ENCODE data around the gene NCKAP5. TPM values are rescaled to one million over a fixed set of nuclear protein-coding genes. Genes with fewer than 3 reads are reported as not detected.

NCKAP5 gene
- total and polyA plus RNA-seq, 7 donors: 0.03 to 1.2 (median 0.22) TPM

DNA sequence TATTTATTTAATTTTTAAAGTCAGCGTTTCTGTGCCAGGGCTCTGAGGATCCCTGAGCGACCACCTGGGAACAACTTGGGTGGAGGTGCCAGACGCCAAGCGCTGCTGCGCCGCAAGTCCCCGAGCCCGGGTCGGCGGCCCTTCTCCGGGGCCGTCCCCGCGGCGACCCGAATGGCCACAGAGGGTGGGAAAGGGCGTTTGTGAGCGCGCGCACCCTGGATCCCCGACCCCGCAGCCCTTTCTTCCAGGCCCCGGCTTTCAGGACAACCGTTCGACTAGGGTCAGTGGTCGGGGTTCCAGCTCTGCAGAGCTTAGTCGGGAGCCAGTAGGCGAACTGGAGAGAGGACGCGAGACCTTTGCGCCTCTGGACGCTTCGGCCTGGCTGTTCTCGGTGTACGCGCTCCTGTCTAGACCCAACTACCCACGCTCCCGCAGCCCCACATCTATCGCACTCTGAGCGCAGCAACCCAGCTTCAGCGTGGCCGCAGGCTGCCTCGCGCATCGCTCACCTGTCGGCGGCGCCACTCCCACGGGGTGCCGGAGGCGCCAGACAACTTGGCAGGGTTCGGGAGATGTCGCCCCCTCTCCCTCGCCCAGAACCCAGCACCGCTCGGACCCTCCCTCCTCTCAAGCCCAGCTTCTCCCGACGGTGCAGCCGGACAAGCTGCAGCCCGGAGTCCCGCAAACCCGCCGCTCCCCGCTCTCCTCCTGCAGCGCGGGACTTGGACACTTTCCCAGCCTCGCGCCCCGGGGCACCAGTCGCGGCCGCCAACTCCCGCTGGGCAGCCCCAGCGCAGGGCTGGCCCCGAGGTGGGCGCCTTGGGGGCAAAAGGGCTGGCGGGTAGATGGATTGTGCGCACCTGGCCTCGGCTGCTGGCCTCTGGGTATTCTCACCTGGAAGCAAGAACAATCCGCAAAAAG lies 899.0 kb downstream of the NCKAP5 start:
- TF ChIP-seq, protein P1, sequence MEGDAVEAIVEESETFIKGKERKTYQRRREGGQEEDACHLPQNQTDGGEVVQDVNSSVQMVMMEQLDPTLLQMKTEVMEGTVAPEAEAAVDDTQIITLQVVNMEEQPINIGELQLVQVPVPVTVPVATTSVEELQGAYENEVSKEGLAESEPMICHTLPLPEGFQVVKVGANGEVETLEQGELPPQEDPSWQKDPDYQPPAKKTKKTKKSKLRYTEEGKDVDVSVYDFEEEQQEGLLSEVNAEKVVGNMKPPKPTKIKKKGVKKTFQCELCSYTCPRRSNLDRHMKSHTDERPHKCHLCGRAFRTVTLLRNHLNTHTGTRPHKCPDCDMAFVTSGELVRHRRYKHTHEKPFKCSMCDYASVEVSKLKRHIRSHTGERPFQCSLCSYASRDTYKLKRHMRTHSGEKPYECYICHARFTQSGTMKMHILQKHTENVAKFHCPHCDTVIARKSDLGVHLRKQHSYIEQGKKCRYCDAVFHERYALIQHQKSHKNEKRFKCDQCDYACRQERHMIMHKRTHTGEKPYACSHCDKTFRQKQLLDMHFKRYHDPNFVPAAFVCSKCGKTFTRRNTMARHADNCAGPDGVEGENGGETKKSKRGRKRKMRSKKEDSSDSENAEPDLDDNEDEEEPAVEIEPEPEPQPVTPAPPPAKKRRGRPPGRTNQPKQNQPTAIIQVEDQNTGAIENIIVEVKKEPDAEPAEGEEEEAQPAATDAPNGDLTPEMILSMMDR (IDR thresholded peaks at IDR 0.05): no peak
- H3K9me3 ChIP-seq: no peaks in the 10 kb centered on the region
- H3K4me1 ChIP-seq: peaks cover 6% of the 10 kb centered on the region
- WGBS, 3 donors: 1 to 2% (median 1%) methylated on average over 67 to 80 of the region's 80 CpGs
- H3K36me3 ChIP-seq (ENCODE audit: insufficient read depth in 1 of 2, low read depth in 1 of 2): no peaks in the 10 kb centered on the region
- no peak for ATAC-seq
- H3K27ac ChIP-seq: no peak overlapping the region
- H3K27me3 ChIP-seq (ENCODE audit: insufficient read depth in 3 of 3, low read length in 2 of 3): peaks cover 0 to 72% (median 12%) of the 10 kb centered on the region in 3 donors
- DNase-seq: no peak
- intact Hi-C loops (cut with DNase I): no loop called here
- H3K4me3 ChIP-seq: peak overlapping the region; percentile 59

GRCh38 chr2:132668189-132668823 lies 900.0 kb downstream of the NCKAP5 start:
- intact Hi-C loops (cut with DNase I): no loop called here
- WGBS, 3 donors: 9 to 11% (median 9%) methylated on average over 24 to 25 of the region's 25 CpGs
- Histone ChIP-seq H3K27me3 (ENCODE audit: insufficient read depth in 3 of 3, low read length in 2 of 3) (peaks cover 0 to 66% (median 12%) of the 10 kb centered on the region in 3 donors), H3K4me3 (peak overlapping the region; percentile 59), H3K9me3 (no peaks in the 10 kb centered on the region), H3K27ac (no peak overlapping the region), H3K4me1 (peaks cover 6% of the 10 kb centered on the region), H3K36me3 (ENCODE audit: insufficient read depth in 1 of 2, low read depth in 1 of 2) (no peaks in the 10 kb centered on the region)
- no peak for ATAC-seq
- TF ChIP-seq, protein P1 (IDR thresholded peaks at IDR 0.05): no peak
- DNase-seq: no peak

GRCh38 chr2:132667706-132668105 lies 900.6 kb downstream of the NCKAP5 start:
- TF ChIP-seq, protein P1 (IDR thresholded peaks at IDR 0.05): no peak
- intact Hi-C loops (cut with DNase I): no loop called here
- H3K27me3 ChIP-seq (ENCODE audit: insufficient read depth in 3 of 3, low read length in 2 of 3): peaks cover 0 to 62% (median 12%) of the 10 kb centered on the region in 3 donors
- H3K4me3 ChIP-seq: no peak overlapping the region
- no peaks in the 10 kb centered on the region for H3K9me3 ChIP-seq
- H3K4me1 ChIP-seq: peaks cover 6% of the 10 kb centered on the region
- H3K36me3 ChIP-seq (ENCODE audit: insufficient read depth in 1 of 2, low read depth in 1 of 2): no peaks in the 10 kb centered on the region
- ATAC-seq (no peak), DNase-seq (no peak)
- no peak overlapping the region for H3K27ac ChIP-seq
- 36 to 44% (median 39%) methylated on average over 1 of the region's 1 CpG for WGBS, 3 donors

DNA sequence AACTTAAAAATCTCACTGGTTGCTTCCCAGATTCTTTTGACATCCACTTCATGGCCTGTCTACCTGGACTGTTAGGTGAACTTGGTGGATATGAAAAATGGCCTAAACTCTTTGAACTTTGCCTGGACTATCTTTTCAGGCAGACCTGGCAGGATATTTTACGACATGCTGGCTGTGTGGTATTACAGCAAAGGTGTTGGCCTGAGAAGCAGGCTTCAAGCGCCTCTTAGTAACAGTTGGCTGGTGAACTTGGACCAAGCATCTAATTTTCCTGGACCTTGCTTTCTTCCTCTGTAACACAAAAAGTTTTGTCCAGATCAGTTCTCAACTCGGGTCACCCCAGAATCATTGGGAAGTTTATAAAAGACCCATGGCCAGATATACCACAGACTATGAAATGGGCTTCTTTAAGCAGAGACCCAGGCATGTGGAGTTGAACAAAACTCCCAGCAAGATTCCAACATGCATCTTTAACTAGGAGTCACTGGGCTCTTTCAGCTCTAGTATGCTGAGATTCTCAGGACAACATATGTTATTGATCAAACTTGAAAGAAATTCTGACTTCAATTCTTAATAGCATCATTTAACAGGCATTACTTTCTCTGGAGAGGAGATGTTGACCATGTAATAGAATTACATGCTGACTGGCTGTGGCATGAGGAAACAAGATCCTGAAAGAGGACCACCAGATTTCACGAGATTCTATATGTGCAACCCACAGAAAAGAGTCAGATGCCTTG lies 902.7 kb downstream of the NCKAP5 start:
- intact Hi-C loops (cut with DNase I): no loop called here
- TF ChIP-seq, protein P1 (IDR thresholded peaks at IDR 0.05): no peak

More for the DNA sequence above, 902.7 kb downstream of the NCKAP5 start:
- DNase-seq (no peak), ATAC-seq (no peak)
- H3K27me3 ChIP-seq (ENCODE audit: insufficient read depth in 3 of 3, low read length in 2 of 3): peaks cover 6 to 43% (median 12%) of the 10 kb centered on the region in 3 donors
- no peak overlapping the region for H3K27ac ChIP-seq
- peaks cover under 1% of the 10 kb centered on the region for H3K4me1 ChIP-seq
- no peaks in the 10 kb centered on the region for H3K9me3 ChIP-seq
- 59 to 69% (median 60%) methylated on average over 4 of the region's 4 CpGs for WGBS, 3 donors
- no peak overlapping the region for H3K4me3 ChIP-seq
- no peaks in the 10 kb centered on the region for H3K36me3 ChIP-seq (ENCODE audit: insufficient read depth in 1 of 2, low read depth in 1 of 2)
